NCI-H2081 treated with DMSO at 0.1 percent for 48 hours (cell line): ENCODE results near the gene HTR2A.

Experiments used
- DNase-seq: peaks from one replicate; lab custom pipeline; 2025; lab: John Stamatoyannopoulos, UW

The HTR2A gene

GRCh38 chr13:46896341-46897137, at the start of gene HTR2A:
TSS of gene HTR2A (minus strand) at chr13:46897053. CDS start at chr13:46895906, 1,147 bp downstream.
- DNase-seq: no peak

DNA sequence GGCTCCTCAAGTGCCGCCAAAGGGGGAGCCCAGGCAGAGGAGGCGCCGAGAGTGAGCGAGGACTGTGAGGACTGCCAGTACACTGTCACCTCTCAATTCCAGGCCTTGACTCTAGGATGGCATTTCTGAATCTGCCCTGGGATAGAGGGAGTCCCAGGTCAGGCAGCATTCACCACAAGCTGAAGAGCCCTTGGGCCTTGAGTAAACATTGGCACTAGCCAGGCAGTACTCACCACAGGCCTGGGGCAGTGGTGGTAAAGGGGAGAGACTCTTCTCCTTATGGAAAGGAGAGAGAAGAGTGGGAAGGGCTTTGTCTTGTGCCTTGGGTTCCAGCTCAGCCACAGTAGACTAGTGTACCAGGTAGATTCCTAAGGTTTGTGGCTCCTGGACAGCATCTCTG, 39.7 kb upstream of the HTR2A start:
- no peak for DNase-seq

DNA sequence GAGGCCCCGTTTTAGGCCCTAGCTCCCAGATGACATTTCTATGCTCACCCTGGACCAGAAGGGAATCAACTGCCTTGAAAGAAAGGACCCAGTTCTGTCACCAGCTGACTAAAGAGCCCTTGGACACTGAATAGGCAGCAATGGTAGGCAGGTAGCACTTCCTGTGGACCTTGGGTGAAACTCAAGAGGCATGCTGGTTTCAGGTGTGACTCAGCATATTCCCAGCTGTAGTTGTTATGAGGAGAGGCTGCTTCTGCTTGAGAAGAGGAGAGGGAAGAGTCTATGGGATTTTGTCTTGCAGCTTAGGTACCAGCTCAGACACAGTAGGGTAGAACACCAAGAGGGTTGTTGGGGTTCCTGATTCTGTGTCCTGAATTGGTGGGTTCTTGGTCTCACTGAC, 37.9 kb upstream of the HTR2A start:
- DNase-seq: no peak

- DNase-seq: no peak
Observed at GRCh38 chr13:46926916-46927590, 30.2 kb upstream of the HTR2A start.

DNA sequence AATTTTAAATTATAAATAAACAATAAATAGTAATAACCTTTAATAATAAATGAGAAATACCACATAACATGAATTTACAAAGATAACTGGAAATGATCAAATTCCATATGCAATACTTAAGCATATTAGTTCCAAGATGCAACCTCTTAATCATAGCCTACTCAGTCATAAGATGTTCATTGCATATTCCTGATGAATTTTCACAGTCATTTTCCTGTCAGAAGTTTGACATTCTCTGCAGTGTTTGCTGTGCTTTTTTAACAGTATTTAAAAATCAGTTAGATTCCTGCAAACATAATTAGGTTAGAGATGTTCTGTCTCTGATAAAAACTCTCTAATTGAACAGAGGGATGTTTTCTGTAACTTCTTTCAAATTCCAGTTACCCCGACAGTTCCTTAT, 28.6 kb upstream of the HTR2A start:
- DNase-seq: no peak

- DNase-seq: no peak
Observed at GRCh38 chr13:46914341-46914740, 17.5 kb upstream of the HTR2A start.

GRCh38 chr13:46913757-46914156, 16.9 kb upstream of the HTR2A start:
- no peak for DNase-seq

GRCh38 chr13:46909042-46909441, 12.2 kb upstream of the HTR2A start:
- DNase-seq: no peak

DNA sequence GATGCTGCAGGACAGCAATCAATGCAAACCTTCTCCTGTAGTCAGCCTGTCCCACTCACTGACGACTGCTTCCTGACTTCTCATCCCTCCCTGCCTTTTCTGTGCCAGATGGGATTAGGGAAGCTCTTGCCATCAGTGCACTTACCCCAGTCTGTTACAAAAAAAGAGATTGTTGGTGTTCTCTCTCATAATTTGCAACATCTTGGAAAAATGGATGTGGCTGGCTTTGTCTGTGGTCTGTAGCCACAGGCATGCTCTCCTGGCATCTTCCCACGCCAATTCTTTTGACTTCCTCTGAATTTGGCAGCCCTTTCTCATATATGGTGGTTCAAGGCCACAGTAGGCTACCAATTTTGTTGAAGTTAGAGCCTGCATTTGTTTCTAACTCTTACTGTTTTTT, 11.6 kb upstream of the HTR2A start:
- no peak for DNase-seq

DNA sequence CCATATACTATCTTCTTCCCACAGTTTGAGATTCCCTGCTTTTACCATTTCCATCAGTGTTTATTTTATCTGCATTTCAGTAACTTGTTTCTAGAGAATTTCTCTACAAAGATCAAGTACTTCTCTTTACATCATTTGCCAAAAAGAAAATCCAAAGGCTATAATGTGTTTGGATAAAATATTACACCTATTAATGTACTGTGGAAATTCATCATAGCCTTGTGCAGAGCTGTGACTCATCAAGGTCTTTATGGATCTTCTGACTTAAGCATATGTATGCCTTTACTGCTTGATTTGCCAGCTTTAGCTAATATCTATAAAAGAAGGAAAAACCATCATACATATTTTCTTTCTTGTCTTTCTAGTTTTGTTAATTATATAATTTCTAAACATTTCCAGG, 9.6 kb upstream of the HTR2A start:
- DNase-seq: no peak

- DNase-seq: no peak
Observed at GRCh38 chr13:46905249-46905648, 8.4 kb upstream of the HTR2A start.

GRCh38 chr13:46903748-46904147, 6.9 kb upstream of the HTR2A start:
- DNase-seq: no peak

DNA sequence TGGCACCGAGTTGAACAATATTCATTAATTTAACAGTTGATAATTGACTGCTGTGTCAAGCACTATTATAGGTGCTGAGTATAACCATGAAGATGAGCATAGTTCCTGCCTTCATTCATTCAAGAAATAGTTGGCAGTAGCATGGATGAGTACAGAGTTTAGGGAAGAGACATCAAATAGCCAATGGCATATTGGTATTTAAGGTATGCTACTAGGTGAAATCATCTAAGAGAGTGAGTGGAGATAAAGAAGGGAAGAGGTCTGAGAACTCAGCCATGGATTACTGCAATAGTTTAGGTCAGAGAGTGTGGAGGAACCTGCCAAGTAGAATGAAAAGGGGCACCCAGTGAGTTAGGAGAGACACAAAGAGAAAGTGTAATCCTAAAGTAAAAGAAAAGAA, 4.9 kb upstream of the HTR2A start:
- DNase-seq: no peak

DNA sequence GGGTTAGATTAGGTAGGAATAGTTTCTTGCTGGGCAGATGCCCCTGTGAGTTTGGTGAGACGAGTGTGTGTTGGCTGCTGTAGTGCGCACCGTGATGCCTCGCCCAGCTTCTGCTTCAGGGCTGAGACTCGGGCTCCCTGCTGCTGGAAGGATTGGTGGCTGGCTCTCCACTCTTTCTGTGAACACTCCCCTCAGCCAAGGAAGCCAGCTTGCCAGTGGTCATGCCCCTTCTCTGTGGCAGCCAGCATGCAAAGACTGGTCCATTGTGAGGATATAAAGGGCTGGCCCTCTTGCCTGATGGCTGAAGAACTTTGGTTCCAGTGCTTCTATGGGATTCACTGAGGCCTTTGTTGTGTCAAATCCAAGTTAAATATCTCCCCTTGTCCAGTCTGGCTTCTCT, 2.9 kb upstream of the HTR2A start:
- no peak for DNase-seq

DNA sequence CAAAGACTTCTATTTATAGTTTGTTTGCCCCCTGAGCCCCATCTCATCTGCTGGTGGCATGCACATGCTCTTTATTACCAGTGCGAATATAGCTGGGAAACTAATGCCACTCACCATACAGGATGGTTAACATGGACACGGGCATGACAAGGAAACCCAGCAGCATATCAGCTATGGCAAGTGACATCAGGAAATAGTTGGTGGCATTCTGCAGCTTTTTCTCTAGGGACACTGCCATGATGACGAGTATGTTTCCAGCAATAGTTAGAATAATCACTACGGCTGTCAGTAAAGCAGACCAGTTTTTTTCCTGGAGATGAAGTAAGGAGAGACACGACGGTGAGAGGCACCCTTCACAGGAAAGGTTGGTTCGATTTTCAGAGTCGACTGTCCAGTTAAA, 1.5 kb downstream of the HTR2A start:
- DNase-seq: no peak

GRCh38 chr13:46894568-46894967, 2.3 kb downstream of the HTR2A start:
- DNase-seq: no peak

DNA sequence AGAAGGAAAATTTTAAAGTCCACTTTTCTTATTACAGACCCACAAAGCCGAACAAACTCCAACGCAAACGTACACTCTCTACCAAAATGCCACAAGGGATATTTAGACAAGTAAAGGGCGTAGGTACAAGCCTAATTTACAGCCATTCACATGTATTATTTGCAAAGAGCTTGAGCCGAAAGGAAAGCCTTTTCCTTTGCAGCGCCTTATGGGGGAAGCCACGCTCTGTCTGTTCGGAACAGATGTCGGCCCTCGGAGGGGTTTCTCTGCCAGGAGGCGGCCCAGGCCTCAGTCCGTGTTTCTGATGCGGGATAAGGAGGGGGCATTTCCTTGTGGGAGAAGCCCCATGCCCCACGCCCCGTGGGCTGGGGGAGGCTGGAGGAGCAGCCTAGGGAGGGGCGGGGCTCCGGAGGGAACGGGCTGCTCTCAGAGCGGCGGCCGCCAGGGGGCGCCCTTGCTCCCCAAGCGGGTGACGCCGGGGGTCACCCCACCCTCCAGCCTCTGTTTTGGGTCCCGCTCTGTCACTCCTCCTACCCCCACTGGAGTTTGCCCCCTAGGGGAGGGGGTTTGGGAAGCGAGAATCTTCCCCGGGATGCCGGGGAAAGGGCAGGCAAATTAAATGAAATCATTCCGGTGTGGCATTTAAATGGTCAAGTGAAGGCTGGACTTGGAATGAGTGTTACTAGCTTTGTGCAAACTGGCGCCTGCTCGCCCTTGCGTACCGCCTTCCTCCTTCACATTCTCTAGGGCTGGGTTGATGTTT, 2.9 kb downstream of the HTR2A start:
- no peak for DNase-seq

DNA sequence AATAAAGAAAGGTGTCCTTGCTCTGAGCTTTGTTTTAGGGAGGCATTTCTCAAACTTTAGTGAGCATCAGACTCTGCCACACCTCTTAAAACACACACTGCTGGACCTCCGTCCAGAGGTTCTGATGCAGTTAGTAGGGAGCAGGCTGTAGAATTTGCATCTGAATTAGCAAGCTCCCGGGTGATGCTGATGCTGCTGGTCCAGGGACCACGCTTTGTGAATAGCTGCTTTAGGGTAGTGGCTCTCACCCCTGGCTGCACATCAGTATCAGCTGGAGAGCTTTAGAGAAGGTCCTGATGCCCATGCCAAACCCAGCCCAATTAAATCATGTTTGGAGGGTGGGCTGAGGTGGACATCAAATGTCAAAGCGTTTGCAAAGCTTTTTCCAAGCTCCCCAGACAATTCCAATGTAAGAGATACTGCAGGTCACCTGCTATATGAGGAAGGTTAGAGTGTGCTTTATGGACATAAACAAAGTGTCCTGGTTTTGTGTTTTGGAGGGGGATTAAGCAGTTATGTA, 3.6 kb downstream of the HTR2A start:
- DNase-seq: no peak

- DNase-seq: no peak
Observed at GRCh38 chr13:46885018-46885417, 11.8 kb downstream of the HTR2A start.

DNA sequence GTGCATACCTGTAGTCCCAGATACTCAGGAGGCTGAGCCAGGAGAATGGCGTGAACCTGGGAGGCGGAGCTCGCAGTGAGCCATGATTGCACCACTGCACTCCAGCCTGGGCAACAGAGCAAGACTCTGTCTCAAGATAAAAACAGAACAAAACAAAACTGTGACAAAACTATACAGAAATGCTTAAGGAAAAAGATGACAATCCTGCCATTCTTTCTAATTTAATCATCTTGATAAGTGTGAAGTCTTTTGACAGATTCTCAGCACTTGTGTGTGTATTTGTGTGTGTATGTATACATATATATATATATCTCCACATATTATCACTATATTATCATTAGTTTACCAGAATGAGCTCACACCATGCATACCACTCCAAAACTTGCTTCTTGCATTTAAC, 12.3 kb downstream of the HTR2A start:
- no peak for DNase-seq

GRCh38 chr13:46881621-46882020, 15.2 kb downstream of the HTR2A start:
- DNase-seq: no peak

DNA sequence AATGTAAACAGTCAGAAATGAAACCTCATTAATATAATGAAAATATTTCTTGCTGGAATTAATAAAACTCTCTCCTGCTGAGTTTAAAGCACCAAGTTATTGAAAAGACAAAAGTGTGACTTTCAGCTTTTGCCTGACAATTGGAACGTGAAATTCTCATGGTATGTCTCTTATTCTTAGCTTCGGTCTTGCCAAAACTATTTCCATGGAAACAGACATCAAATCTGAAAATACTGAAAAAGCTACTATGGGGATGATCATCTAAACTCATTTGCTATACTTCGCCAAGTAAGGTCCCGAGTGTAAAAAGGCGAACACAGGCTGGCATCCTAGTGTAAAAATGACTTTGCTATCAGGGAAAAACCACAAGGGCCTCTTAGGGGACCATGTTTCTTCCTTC, 22.8 kb downstream of the HTR2A start:
- no peak for DNase-seq

GRCh38 chr13:46871557-46871956, 25.3 kb downstream of the HTR2A start:
- DNase-seq: no peak
